Measurements from ENCODE around the gene SND1.
A peak's percentile ranks its signal among the peaks of the same experiment; 100 is the strongest.

Gene SND1

GRCh38 chr7:127899411-127899810, 247.4 kb downstream of the SND1 start:
- no peaks in the 10 kb centered on the region for H3K27me3 ChIP-seq (ENCODE audit: control insufficient read depth in 1 of 2, insufficient read depth in 1 of 2, low read length in 2 of 2)
- H4K91ac ChIP-seq (ENCODE audit: low read length), result no peak overlapping the region
- no peak overlapping the region for H3K4me3 ChIP-seq (ENCODE audit: insufficient read depth in 1 of 2, low read depth in 1 of 2, low read length in 2 of 2)
- H3K4me1 ChIP-seq (ENCODE audit: control insufficient read depth, insufficient read depth, low read depth, low read length), result peaks cover 9% of the 10 kb centered on the region
- no peak overlapping the region for H4K8ac ChIP-seq (ENCODE audit: low read length)
- H2AK5ac ChIP-seq (ENCODE audit: low read length, severe bottlenecking), result no peak overlapping the region
- H3K4ac ChIP-seq (ENCODE audit: low read depth in 1 of 2, low read length in 2 of 2), result no peak overlapping the region
- no peak overlapping the region for H2BK12ac ChIP-seq (ENCODE audit: low read length in 2 of 2)
- H3K4me2 ChIP-seq (ENCODE audit: low read length, poor library complexity, severe bottlenecking), result no peak overlapping the region
- H3K9me3 ChIP-seq (ENCODE audit: control insufficient read depth, low read length), result no peaks in the 10 kb centered on the region
- H3K27ac ChIP-seq (ENCODE audit: low read length, poor library complexity, severe bottlenecking), result no peak overlapping the region
- 96% methylated on average over 2 of the region's 2 CpGs for WGBS
- no peak overlapping the region for H2BK5ac ChIP-seq (ENCODE audit: low read depth, low read length, poor library complexity, severe bottlenecking)
- no peak overlapping the region for H3K14ac ChIP-seq (ENCODE audit: low read length in 2 of 2)
- no peak overlapping the region for H3K18ac ChIP-seq (ENCODE audit: low read depth in 1 of 2, low read length in 2 of 2)
- peaks cover 20% of the 10 kb centered on the region for H3K79me1 ChIP-seq (replicated peaks; ENCODE audit: low read length, poor library complexity, severe bottlenecking)
- no peak overlapping the region for H3K9ac ChIP-seq (ENCODE audit: low read length)
- no peak overlapping the region for H2BK120ac ChIP-seq (ENCODE audit: low read depth, low read length)
- DNase-seq, result no peak
- no peak overlapping the region for H2BK15ac ChIP-seq (ENCODE audit: low read depth, poor library complexity, severe bottlenecking)
- H3K36me3 ChIP-seq (ENCODE audit: control insufficient read depth in 1 of 2, insufficient read depth in 2 of 2, low read depth in 1 of 2, low read length in 2 of 2), result peaks cover 0 to 2% of the 10 kb centered on the region in 2 experiments
- H2AFZ ChIP-seq (ENCODE audit: low read depth, low read length), result no peak overlapping the region
- no peak overlapping the region for H3K23ac ChIP-seq (ENCODE audit: low read length in 2 of 2)

GRCh38 chr7:127900141-127900540, 248.1 kb downstream of the SND1 start:
- no peak overlapping the region for H3K27ac ChIP-seq (ENCODE audit: low read length, poor library complexity, severe bottlenecking)

GRCh38 chr7:127900732-127901685, 249.0 kb downstream of the SND1 start:
- peak overlapping the region; percentile 35 for H2AK5ac ChIP-seq (ENCODE audit: low read length, severe bottlenecking)
- no peak overlapping the region for H2BK5ac ChIP-seq (ENCODE audit: low read depth, low read length, poor library complexity, severe bottlenecking)
- no peaks in the 10 kb centered on the region for H3K27me3 ChIP-seq (ENCODE audit: control insufficient read depth in 1 of 2, insufficient read depth in 1 of 2, low read length in 2 of 2)
- H3K4me3 ChIP-seq (ENCODE audit: insufficient read depth in 1 of 2, low read depth in 1 of 2, low read length in 2 of 2), result no peak overlapping the region
- H3K79me1 ChIP-seq (replicated peaks; ENCODE audit: low read length, poor library complexity, severe bottlenecking), result peaks cover 20% of the 10 kb centered on the region
- peak overlapping the region in 1 of 2 experiments; percentile 44 for H3K18ac ChIP-seq (ENCODE audit: low read depth in 1 of 2, low read length in 2 of 2)
- no peak overlapping the region for H3K4ac ChIP-seq (ENCODE audit: low read depth in 1 of 2, low read length in 2 of 2)
- H3K27ac ChIP-seq (ENCODE audit: low read length, poor library complexity, severe bottlenecking), result peak overlapping the region; percentile 43
- H2BK15ac ChIP-seq (ENCODE audit: low read depth, poor library complexity, severe bottlenecking), result no peak overlapping the region
- H3K36me3 ChIP-seq (ENCODE audit: control insufficient read depth in 1 of 2, insufficient read depth in 2 of 2, low read depth in 1 of 2, low read length in 2 of 2), result peaks cover 0 to 11% of the 10 kb centered on the region in 2 experiments
- no peak overlapping the region for H3K9ac ChIP-seq (ENCODE audit: low read length)
- no peak overlapping the region for H4K91ac ChIP-seq (ENCODE audit: low read length)
- H3K23ac ChIP-seq (ENCODE audit: low read length in 2 of 2), result no peak overlapping the region
- no peak for DNase-seq
- no peaks in the 10 kb centered on the region for H3K9me3 ChIP-seq (ENCODE audit: control insufficient read depth, low read length)
- peaks cover 14% of the 10 kb centered on the region for H3K4me1 ChIP-seq (ENCODE audit: control insufficient read depth, insufficient read depth, low read depth, low read length)
- no peak overlapping the region for H2BK120ac ChIP-seq (ENCODE audit: low read depth, low read length)
- H2AFZ ChIP-seq (ENCODE audit: low read depth, low read length), result no peak overlapping the region
- H4K8ac ChIP-seq (ENCODE audit: low read length), result no peak overlapping the region
- H3K14ac ChIP-seq (ENCODE audit: low read length in 2 of 2), result peak overlapping the region in 1 of 2 experiments; percentile 36
- no peak overlapping the region for H2BK12ac ChIP-seq (ENCODE audit: low read length in 2 of 2)
- WGBS, result 70% methylated on average over 4 of the region's 5 CpGs
- H3K4me2 ChIP-seq (ENCODE audit: low read length, poor library complexity, severe bottlenecking), result no peak overlapping the region

More at GRCh38 chr7:127900141-127900540, 248.1 kb downstream of the SND1 start:
- Histone ChIP-seq H3K4me3 (ENCODE audit: insufficient read depth in 1 of 2, low read depth in 1 of 2, low read length in 2 of 2) (no peak overlapping the region), H3K9me3 (ENCODE audit: control insufficient read depth, low read length) (no peaks in the 10 kb centered on the region), H3K4me2 (ENCODE audit: low read length, poor library complexity, severe bottlenecking) (no peak overlapping the region), H2AFZ (ENCODE audit: low read depth, low read length) (no peak overlapping the region), H3K79me1 (replicated peaks; ENCODE audit: low read length, poor library complexity, severe bottlenecking) (peaks cover 20% of the 10 kb centered on the region), H2BK12ac (ENCODE audit: low read length in 2 of 2) (no peak overlapping the region), H4K91ac (ENCODE audit: low read length) (no peak overlapping the region), H2BK15ac (ENCODE audit: low read depth, poor library complexity, severe bottlenecking) (no peak overlapping the region), H2BK5ac (ENCODE audit: low read depth, low read length, poor library complexity, severe bottlenecking) (no peak overlapping the region), H3K9ac (ENCODE audit: low read length) (no peak overlapping the region), H3K4me1 (ENCODE audit: control insufficient read depth, insufficient read depth, low read depth, low read length) (peaks cover 9% of the 10 kb centered on the region), H2BK120ac (ENCODE audit: low read depth, low read length) (no peak overlapping the region), H2AK5ac (ENCODE audit: low read length, severe bottlenecking) (no peak overlapping the region), H3K4ac (ENCODE audit: low read depth in 1 of 2, low read length in 2 of 2) (no peak overlapping the region), H3K27me3 (ENCODE audit: control insufficient read depth in 1 of 2, insufficient read depth in 1 of 2, low read length in 2 of 2) (no peaks in the 10 kb centered on the region), H4K8ac (ENCODE audit: low read length) (no peak overlapping the region), H3K14ac (ENCODE audit: low read length in 2 of 2) (no peak overlapping the region), H3K23ac (ENCODE audit: low read length in 2 of 2) (no peak overlapping the region), H3K18ac (ENCODE audit: low read depth in 1 of 2, low read length in 2 of 2) (no peak overlapping the region), H3K36me3 (ENCODE audit: control insufficient read depth in 1 of 2, insufficient read depth in 2 of 2, low read depth in 1 of 2, low read length in 2 of 2) (peaks cover 0 to 8% of the 10 kb centered on the region in 2 experiments)
- WGBS, result 82% methylated on average over 3 of the region's 4 CpGs
- no peak for DNase-seq

- H3K9me3 ChIP-seq (ENCODE audit: control insufficient read depth, low read length), result no peaks in the 10 kb centered on the region
- WGBS, result 75% methylated on average over 3 of the region's 5 CpGs
Measured at GRCh38 chr7:127901895-127902703, 250.1 kb downstream of the SND1 start.

More at GRCh38 chr7:127901895-127902703, 250.1 kb downstream of the SND1 start:
- Histone ChIP-seq H3K18ac (ENCODE audit: low read depth in 1 of 2, low read length in 2 of 2) (no peak overlapping the region), H3K4me3 (ENCODE audit: insufficient read depth in 1 of 2, low read depth in 1 of 2, low read length in 2 of 2) (no peak overlapping the region), H4K8ac (ENCODE audit: low read length) (no peak overlapping the region), H3K14ac (ENCODE audit: low read length in 2 of 2) (no peak overlapping the region), H3K79me1 (replicated peaks; ENCODE audit: low read length, poor library complexity, severe bottlenecking) (peaks cover 20% of the 10 kb centered on the region), H3K4me2 (ENCODE audit: low read length, poor library complexity, severe bottlenecking) (no peak overlapping the region), H3K36me3 (ENCODE audit: control insufficient read depth in 1 of 2, insufficient read depth in 2 of 2, low read depth in 1 of 2, low read length in 2 of 2) (peaks cover 0 to 18% of the 10 kb centered on the region in 2 experiments), H3K27me3 (ENCODE audit: control insufficient read depth in 1 of 2, insufficient read depth in 1 of 2, low read length in 2 of 2) (no peaks in the 10 kb centered on the region), H2BK15ac (ENCODE audit: low read depth, poor library complexity, severe bottlenecking) (no peak overlapping the region), H4K91ac (ENCODE audit: low read length) (no peak overlapping the region), H3K9ac (ENCODE audit: low read length) (no peak overlapping the region), H3K23ac (ENCODE audit: low read length in 2 of 2) (no peak overlapping the region), H2BK12ac (ENCODE audit: low read length in 2 of 2) (no peak overlapping the region), H2AFZ (ENCODE audit: low read depth, low read length) (no peak overlapping the region), H2BK120ac (ENCODE audit: low read depth, low read length) (no peak overlapping the region), H3K27ac (ENCODE audit: low read length, poor library complexity, severe bottlenecking) (peak overlapping the region; percentile 1), H3K4me1 (ENCODE audit: control insufficient read depth, insufficient read depth, low read depth, low read length) (peaks cover 16% of the 10 kb centered on the region), H3K4ac (ENCODE audit: low read depth in 1 of 2, low read length in 2 of 2) (no peak overlapping the region), H2AK5ac (ENCODE audit: low read length, severe bottlenecking) (no peak overlapping the region), H2BK5ac (ENCODE audit: low read depth, low read length, poor library complexity, severe bottlenecking) (no peak overlapping the region)
- DNase-seq, result peak; percentile 50
